ENCODE results near the gene MSI2.

Gene MSI2

DNA sequence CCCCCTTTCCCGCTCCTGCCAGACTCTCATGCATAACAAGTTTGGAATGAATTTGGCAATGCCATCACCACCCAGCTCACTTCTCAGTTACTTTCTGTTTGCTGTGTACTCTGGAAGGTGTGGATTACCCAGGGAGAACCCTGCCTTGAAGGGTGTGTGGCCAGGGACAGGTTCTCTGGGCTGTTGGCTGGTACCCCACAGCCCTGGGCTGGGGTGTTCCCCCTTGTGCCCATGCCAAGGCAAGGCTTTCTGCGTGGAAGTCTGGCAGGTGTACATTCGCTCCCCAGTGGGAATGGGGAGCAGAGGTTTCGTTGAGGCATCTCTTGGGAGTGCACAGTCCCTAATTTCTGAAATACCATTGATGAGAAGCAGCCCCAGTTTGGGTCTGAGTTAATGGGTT is 301.1 kb downstream of the MSI2 start:
- no peak for DNase-seq (ENCODE audit: low spot score)

DNA sequence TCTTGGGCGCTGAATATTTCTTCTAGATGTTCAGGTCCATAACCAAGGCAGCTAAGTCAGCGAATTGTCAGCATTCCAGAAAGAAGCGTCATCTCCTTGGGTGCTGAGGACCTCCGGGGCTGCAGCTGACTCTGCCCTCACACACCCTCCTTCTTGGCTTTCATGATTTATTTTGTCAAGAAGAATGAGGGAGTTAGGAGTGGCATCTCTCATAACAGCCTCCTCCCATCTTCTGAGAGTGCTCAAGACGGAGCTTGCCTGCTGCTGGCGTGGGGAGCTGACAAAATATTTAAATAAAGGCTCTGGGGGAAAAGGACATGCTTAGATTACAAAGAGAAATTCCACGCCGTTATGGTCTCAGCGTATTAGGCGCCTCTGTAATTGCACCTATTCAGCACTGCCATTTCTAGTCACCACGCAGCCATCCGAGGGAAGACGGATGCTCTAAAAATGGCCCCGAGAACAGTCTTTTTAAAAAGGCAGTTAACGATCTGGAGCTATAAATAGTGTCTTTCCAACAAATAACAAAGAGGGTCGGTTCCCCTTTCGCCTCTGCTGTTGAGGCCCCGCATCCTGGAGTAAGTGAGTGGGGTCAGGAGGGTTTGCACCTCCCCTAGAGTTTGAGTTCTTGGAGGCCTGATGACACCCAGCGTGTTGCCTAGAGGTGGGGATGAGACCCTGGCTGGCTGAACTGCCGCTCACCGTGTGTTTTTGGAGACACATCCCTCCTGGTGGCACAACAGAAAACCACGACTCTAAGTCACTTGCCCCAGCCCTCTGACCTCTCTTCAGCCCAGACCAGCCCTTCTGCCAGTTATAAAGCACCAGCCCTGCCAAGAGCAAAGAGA is 301.7 kb downstream of the MSI2 start:
- DNase-seq (ENCODE audit: low spot score) = no peak

DNA sequence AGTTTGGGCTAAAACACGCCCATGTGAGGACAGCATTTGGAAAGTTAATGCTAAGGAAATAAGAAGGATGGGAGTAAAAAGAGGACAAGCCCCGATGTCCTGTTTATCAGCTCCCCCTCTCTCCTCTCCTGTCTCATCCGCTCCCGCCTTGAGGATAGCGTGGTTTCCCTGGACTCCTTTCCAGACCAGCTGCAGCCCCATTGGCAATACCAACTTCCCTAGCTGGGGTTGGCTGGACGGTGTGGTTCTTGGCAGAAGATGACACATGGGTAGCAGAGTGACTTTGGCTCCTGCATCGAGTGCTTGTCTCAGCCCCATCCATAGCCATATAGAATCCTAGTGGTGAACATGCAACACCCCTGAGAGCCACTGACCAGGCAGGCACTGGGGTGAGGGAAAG is 302.9 kb downstream of the MSI2 start:
- DNase-seq (ENCODE audit: low spot score) = no peak

DNA sequence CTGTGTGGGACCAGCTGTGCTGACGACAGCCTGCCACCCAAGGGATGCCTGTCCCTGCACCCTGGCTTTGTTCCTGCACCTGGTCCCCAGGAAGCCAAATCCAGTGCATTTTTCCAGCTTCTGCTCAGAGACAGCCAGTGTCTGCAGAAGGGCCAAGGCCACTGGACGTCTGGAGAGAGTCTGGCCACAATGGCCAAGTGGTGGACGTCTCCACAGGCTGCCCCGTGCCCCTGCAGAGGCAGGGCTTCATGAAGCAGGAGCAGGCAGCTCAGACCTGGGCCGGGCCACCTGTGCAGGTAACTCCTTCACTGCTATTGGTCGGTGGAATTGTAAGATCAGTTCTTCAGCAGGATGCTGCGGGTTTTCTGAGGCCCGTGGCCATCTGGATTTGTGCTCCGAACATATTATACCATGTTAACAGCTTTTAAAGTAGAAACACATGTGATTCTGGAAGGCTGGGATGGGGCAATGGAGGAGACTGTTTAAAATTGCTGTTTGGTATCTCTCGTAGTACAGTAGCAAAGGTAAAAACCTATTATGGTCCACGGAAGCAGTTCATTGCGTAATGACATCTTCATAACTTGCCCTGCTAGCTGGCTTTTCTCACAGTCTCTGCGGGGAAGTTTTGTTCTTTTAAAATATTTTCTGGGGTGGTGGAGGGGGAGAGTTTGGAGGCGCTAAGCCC is 303.5 kb downstream of the MSI2 start:
- DNase-seq (ENCODE audit: low spot score) = no peak

DNA sequence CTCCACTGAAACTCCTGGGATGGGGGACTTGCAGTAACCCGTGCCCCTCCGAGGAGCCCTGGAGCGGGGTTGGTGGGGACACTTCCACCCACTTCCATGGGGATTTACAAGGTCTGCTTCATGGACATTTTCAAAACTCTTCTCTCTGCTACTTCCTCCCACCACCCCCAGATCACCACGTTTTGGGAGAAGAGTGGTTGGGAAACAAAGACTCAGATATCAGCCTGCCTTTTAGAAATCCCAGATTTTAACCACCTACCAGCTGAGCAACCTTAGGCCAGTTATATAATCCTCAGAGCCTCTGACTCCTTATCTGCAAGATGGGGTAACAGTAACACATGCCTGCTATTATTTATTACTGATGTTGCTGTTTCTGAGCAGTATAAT is 304.0 kb downstream of the MSI2 start:
- no peak for DNase-seq (ENCODE audit: low spot score)

DNA sequence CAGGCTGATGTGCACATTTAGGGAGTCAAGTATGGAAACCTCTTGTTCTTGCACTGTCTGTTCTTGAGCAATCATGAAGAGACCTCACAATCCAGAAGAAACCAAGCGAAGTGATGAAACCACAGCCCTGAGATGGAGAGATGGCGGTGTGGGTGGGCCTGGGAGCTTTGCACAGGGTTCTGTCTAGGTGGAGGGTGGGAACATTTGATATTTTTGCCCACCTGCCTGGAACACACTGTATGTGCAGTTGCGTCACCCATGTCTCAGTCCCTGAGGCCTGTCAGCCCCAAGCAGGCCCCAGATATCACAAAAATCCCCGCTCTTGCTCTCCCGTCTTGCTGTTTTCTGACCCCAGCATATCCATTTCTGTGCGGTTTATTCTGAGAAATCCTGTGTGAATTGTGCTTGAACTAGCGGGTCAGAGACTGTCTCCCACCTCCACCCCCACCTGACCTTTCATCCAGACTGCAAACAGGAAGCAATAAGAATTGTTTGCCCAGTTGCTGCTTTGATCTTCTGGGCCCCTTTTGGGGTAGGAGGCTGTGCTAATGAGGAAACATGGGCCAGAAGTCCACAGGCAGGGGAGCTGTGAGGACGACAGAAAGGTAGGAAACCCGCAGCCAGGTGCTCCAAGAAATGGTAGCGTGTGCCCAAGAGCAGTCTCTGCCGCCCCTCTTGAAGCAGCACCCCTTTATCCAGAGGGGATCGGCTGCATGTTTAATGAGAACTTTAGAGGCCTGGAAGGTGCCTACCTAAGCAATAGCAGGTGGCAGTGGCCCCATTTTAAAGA is 304.9 kb downstream of the MSI2 start:
- no peak for DNase-seq (ENCODE audit: low spot score)

DNA sequence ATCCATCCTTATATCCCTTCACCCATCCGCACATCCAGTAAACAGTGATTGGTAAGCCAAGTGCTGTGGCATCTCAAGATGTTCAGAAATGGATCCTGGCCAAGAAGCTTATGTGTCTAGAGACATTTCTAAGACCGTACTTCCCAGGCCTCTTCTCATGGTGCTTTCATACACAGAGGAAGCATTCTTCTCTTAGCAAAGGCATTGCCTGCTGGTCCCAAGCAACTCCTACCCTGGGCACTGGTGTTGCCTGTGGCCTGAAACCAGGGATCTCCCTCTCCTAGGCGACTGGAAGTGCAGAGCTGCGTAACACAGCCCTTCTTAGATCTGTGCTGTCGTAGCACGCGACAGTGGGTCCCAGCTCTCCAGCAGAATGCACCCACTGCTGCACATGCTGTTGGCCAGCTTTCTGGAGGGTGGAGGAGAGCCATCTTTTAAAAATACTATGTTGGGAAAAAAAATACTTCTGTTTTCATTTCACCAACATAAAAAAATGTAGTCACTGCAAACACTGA is 305.9 kb downstream of the MSI2 start:
- no peak for DNase-seq (ENCODE audit: low spot score)

DNA sequence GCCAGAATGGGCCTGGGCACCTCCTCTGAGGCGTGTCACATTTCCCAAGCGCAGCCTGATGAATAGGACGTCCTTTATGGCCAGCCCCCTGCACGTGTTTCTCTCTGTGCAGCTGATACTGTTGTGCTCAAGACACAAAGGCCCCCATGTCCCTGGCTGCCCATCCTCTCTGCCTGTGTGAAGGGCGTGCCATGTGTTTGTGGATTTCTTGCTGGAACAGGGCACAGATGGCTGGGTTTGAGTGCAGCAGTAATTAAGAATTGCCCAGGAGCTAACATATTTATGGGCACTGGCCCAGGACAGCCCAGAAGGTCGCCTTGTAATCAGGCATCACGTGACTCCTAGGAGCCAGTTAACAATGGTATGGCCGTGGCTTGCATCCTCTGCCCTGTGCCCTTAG is 307.6 kb downstream of the MSI2 start:
- no peak for DNase-seq (ENCODE audit: low spot score)

DNA sequence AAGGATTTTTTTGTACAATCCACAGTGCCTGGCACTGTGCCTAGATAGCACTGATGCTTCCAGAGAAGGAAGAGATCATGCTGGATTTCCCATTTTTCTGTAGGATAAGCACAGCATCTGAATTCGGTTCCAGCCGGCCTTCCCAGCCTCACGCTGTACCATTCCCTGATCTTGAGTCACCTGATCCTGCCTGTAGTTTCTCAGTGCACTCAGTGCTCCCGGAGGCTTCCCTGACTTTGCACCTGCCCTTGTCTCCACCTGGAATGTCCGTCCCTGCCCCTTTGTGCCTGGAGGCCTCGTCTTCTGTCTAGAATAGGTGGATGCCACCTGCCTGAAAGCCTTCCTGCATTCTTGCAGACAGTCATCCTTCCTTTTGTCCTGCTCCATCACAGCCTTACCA is 308.9 kb downstream of the MSI2 start:
- DNase-seq (ENCODE audit: low spot score) = no peak

DNA sequence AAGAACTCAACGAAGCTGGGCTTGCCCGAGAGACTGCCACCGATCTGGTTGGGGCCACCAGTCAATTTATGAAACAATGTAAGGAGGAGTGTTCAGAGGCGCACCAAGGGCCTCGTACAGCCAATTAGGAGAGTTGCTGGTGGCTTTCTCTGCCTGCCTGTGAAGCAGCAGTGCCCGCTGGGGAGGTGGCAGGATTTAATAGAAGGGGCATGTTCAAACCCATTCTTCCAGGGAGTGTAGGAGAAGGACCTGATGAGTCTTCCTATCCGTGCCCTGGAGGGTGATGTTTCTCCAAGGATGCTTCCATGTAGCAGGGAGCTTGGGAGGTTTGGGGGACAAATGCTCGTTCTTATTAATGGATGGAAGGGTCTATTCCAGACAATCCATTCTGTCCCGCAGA is 310.4 kb downstream of the MSI2 start:
- DNase-seq (ENCODE audit: low spot score) = no peak

DNA sequence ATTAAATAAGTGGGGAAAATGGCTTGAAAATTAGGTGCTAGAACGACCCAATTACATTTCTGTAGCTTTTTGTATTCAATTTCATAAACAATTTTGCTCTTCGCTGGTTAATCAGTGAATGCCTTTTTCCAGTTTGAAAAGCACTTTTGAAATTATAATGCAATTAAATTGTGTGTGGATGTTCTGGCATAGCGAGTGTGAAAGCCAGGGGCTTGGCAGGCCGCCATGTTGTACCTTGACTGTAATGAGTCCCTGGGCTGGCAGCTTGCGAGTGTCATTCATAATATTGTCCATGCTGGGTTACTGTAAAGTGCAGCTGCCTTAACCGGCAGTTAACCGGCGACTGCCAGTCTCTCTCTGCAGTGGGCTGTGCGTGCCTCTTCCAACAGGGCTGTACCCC is 310.9 kb downstream of the MSI2 start:
- DNase-seq (ENCODE audit: low spot score) = no peak

DNA sequence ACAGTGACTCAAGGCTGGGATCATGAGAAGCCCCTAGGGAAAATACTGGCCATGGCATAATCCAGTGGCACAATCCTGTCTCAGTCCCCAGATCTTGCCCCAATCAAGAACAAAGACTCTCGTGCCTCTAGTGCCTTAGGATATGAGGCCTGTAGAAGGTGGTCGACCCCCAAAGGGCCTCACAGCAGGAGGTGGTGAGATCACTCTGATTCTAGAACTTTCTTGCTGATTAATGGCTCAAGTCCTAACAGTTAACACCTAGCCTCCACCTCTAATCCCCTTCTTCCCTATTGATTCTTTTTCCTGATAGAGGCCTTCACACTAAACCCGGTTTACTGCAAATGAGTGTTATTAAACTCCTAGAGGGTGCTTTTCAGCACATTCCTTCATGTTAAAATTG is 312.0 kb downstream of the MSI2 start:
- no peak for DNase-seq (ENCODE audit: low spot score)

DNA sequence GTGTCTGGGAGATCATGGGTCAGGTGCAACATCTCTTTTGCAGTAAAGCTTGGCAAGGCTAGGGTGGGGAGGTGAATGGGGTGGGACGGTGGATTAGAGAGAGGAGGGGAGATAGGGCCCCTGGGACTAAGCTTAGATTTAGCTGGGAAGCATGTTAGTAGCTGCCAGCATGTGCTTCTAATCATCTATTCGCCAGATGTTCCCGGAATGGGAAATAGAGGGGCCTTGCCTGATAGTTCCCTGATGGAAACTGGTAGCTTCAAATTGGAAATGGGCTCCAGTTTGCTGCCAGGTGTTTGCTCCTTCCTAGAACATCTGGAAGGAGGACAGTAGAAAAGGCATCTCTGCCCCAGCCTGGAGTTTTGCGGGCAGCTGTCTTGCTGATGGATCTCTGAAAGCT is 312.7 kb downstream of the MSI2 start:
- DNase-seq (ENCODE audit: low spot score) = no peak

DNA sequence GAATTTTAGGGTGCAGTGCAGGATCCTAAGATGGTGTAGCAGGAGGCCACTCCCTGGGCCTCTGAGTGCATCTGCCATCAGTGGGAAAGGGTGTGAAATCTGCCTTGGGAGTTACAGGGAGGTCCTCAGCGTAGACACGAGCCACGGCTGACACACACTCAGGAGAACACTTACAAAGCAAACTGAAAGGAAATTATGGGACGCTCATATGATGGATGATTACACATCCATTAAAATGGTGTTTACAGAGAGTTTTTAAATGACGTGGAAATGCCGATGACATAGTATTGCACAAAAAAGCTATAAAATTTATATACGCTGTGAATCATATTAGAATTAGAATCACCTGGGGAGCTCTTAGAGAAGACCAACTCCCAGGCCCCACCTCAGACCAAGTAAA is 313.5 kb downstream of the MSI2 start:
- no peak for DNase-seq (ENCODE audit: low spot score)

DNA sequence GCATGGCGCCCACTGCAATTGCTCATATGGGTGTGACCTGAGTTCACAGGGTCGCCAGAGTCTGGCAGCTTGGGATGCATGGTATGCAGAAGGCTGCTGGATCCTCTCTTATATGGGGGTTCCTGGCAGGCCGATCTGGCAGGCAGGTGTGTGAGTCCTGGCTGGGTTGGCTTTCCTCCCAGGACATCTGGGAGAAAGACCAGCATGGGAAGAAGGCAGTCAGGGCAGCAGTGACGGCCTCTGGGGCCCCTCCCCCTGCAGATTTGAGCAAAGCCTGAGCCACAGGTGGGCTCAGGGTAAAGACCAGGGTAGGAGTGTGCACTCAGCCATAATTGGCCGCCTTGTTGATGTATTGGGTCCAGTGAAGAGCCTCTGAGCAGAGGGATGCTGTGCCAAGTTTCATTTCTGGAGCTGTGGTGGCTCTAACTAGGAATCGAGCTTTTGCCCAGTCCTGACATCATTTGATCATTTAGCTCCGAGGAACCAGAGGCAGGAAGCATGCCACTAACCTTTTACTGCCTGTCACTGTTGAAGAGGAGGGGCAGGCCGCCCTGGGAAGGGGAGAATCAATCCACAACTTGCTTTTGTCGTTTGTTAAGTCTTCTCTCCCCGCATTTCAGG is 314.5 kb downstream of the MSI2 start:
- DNase-seq (ENCODE audit: low spot score) = no peak

DNA sequence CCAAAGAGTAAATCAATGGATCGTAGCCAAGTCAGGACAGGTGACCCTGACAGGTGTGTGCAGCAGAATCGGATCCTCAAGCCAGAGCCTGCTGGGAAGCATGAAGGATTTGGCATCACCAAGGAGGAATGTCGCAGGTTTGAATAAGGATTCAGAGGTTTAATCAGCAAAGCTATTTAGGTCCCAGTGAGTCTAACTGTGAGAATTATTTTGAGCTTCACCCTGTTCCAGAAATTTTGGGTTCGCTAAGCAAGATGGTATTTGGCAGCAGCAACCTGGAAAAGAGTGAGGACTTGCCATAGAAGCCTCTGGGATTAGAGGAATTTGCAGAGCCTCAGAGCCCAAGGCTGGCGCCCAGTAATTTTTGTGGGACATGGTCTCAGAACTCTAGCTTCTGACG is 315.7 kb downstream of the MSI2 start:
- no peak for DNase-seq (ENCODE audit: low spot score)

DNA sequence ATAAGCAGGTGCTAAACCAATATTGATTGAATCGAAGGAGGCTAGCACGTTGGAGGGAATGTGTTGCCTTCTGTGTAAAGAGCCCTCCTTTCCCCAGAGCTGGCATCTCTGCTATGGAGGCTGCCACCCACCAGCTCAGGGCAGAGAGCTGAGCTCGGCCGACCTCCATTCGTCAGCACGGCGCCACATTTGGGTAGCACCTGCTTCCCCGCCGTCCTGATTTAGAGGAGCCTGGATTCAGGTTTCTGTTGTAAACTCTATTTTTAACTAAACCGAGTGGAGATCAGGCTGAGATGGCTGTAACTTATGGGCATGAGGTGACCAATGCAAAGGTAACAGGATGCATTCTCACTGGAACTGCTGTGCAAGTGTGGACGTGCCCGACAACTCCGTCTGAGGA is 316.3 kb downstream of the MSI2 start:
- no peak for DNase-seq (ENCODE audit: low spot score)

DNA sequence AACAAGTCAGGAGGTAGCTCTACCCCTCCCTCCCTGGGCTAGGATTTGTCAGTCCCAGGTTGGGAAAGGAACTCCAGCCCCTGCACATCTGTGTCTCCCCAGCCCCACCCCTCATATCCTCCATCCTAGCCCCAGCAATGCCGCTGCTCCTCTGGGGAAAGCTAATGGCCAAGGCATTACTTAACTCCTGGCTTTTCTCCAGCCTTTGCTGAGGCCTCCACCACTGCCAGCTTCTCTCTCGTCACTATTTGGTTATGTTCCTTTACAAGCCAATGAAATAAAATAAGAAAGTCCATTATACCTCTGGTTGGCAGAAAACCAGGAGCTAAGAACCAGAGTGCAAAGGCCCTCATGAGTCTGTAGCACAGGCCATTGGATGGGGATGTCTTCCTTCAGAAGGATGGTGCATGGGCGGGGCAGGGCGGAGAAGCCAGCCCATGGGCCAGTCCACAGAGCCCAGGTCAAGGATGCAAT is 317.8 kb downstream of the MSI2 start:
- no peak for DNase-seq (ENCODE audit: low spot score)

DNA sequence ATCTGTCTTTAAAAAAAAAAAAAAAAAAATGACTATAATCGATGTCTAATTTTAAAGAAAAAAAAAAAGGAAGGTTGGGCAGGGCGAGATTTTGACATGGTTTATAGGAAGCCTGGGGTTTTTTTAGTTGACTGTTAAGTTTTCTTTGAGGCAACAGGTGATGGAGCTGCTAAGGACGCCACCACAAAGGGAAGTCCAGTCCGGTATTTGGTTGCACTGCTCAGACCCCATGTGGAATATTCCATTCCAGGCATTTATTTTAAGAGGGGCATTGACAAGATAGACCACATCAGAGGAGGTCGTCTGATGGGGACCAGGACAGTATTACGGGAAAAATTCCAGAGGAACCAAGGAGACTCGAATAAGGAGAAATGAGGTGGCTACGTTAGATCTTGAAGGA is 320.4 kb downstream of the MSI2 start:
- DNase-seq (ENCODE audit: low spot score) = no peak

DNA sequence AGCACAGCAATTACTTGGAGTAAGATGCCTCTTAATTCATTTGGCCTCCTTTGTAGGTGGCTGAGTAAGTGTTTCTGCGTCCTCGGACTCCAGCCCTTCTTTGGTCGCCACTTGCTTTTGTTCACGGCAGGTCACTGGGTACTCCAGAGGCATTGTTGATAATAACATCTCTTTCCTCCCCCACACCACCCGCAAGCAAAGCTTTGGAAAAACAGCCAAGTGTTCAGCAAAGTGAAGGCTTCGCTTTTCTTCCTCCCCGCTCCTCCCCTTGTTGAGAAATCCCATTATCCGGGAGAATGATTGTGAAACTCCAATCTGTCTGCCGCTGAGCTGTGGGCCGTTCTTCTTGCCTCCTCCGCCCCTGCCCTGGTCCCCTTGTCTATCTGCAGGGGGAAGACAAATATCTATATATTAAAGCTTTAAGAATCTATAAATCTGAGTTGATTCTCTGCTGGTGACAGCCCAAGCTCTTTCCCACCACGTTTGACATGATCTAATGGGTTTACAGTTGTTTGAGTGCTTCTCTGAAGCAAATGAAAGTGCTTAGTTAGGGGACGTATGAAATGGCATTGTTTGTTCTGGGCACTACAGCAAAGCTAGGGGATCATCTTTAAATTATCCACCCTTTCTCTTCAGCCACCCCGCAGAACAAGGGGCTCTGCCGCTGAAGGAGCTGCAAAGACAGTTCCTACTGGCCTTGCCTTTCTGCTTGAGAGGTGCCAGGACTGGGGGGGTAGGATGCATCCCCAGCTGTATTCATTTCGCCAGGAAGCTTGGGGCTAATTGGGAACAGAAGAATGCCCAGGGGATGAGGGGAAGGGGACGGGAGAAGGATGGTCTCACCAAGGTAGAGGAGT is 321.7 kb downstream of the MSI2 start:
- DNase-seq (ENCODE audit: low spot score) = no peak

DNA sequence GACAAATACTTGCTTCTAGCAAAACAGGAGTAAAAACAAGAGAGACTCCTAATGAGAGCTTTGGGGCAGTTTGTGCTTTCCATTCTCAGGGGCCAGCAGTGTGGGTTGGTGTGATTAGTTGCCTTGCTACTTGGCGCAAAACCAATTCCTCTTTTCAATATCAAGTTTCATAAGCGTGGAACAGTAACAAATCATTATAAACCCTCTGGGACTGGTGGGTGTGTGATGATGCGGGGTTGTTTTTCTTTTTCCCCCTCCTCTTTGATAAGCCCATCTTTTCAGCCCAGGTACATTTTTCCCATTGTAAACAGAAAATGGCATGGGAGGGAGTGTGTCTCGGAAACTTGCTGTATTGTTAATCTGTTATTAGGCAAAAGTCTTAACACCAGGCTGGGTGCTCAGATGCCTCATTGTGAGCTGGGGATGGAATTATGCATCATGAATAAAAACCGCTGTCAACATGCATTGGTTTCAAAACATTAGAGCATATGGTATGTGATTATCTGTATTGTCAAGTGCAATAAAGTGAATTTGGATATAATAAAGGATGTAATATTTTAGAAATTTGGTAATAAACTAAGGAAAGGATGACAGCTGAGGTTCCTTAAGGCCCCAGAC is 322.4 kb downstream of the MSI2 start:
- DNase-seq (ENCODE audit: low spot score) = no peak

Measured in activated CD4-positive, alpha-beta T cell treated with anti-CD3 and anti-CD28 coated beads, Interleukin-2, Interleukin-4, amounts not matched to agents 100 ng/mL and 50 ng/mL, durations not matched to agents 16 hours and 8 hours (primary cell).